Raji (cell line): Measurements from ENCODE around the gene SMOC2.

Experiments used
- POLR2A ChIP-seq: IDR thresholded peaks from 2 replicates; pipeline ENCODE4 v1.6.1; 2011; ENCODE audit warnings: low read depth, low read length, control low read depth; ENCODE audit not compliant: insufficient read depth

SMOC2 gene

GRCh38 chr6:168577496-168577895 lies 136.5 kb downstream of the SMOC2 start:
- TF ChIP-seq POLR2A, result no peak

GRCh38 chr6:168578036-168578435 lies 137.1 kb downstream of the SMOC2 start:
- TF ChIP-seq POLR2A, result no peak

GRCh38 chr6:168581236-168581635 lies 140.3 kb downstream of the SMOC2 start:
- TF ChIP-seq POLR2A, result no peak

- TF ChIP-seq POLR2A, result no peak
Observed at GRCh38 chr6:168581706-168582105, 140.7 kb downstream of the SMOC2 start.

DNA sequence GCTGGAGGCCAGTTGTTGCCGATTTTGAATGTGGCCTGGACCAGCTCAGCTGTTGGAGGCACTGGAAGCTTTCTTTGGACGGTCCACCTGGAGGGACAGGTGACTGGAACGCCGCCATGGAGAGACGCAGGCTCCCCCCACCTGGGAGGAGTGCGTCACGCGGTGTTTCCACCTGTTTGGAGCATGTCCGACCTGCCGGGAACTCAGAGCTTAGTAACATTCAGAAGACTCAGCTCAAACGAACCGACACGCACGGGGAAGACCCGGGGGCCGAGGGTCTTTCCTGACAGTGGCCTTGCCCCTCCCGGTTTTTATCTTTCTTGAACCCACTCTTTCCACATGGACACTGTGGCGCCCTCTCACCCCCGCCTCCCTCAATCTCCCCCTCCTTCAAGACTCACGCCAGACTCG lies 141.6 kb downstream of the SMOC2 start:
- no peak for TF ChIP-seq POLR2A

- no peak for TF ChIP-seq POLR2A
Observed at GRCh38 chr6:168583126-168583525, 142.1 kb downstream of the SMOC2 start.

- no peak for TF ChIP-seq POLR2A
Observed at GRCh38 chr6:168583821-168584220, 142.8 kb downstream of the SMOC2 start.

DNA sequence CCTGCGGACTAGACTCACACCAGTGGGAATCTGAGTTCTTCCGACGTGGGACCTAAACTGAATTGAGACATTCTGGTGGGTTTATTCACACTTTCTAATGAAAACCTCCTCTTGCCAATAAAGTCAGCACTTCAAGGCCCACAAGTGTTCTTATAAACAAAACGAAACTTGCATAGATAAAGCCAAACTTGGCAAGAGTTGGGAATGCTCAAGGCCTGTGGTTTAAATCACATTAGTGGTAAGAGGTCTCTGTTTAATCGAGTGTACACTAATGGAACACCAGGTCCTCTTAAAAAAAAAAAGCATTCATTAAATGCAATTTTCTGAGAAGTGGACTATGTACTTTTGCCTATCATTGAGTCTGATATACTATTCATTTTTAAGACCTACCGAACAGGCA lies 143.3 kb downstream of the SMOC2 start:
- no peak for TF ChIP-seq POLR2A

GRCh38 chr6:168584671-168585070 lies 143.7 kb downstream of the SMOC2 start:
- no peak for TF ChIP-seq POLR2A

DNA sequence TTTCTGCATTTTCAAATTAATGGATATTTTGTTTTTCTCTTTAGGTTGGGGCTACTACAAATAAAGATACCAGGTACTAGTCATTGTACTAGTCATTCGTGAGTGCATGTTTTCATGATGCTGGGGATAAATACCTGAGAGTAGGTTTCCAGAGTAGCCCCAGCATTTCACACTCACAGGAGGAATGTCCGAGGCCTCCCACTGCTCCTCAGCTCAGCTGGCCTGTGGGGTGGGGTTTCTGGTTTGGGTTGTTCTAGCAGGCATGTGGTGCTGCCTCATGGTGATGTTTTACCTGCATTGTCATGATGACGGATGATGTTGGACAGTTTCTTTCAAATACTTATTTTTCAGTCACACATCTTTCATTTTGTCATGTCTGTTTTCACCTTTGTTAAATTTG lies 144.5 kb downstream of the SMOC2 start:
- TF ChIP-seq POLR2A, result no peak

GRCh38 chr6:168589275-168589674 lies 148.3 kb downstream of the SMOC2 start:
- TF ChIP-seq POLR2A, result no peak

- TF ChIP-seq POLR2A, result no peak
Observed at GRCh38 chr6:168590406-168590805, 149.4 kb downstream of the SMOC2 start.

- no peak for TF ChIP-seq POLR2A
Observed at GRCh38 chr6:168596344-168596743, 155.4 kb downstream of the SMOC2 start.

DNA sequence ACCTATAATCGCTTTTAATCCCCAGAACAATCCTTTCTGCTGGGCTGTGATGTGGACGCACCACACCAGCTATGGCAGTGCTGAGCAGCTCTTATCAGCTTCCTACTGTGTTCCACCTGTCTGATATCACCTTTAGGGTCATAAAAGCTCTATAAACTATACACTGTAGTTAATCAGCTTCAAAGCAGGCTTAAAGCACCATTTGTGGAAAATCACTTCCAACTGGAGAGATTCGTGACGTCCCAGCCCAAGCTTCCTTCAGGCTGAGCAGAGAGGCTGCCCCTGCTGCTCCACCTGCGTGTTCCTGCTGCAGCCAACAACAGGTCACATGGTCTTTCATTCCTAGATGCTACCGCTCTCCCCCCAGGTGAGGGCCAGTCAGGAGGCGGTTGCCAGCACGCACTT lies 156.5 kb downstream of the SMOC2 start:
- no peak for TF ChIP-seq POLR2A

GRCh38 chr6:168598251-168599117 lies 157.5 kb downstream of the SMOC2 start:
- TF ChIP-seq POLR2A, result no peak

GRCh38 chr6:168599118-168599494 lies 158.1 kb downstream of the SMOC2 start:
- no peak for TF ChIP-seq POLR2A
